GM12878 (cell line): ENCODE results near the gene SNAI3. TPM values are rescaled to one million over a fixed set of nuclear protein-coding genes. Genes with fewer than 3 reads are reported as not detected.
A peak's percentile ranks its signal among the peaks of the same experiment; 100 is the strongest.

Experiments used
- ATAC-seq: fragments of 200-7000 bp; cut with Tn5 transposase; 3 replicates; pipeline ENCODE4 v1.9.1; 2020; ENCODE audit warnings: mild to moderate bottlenecking, moderate library complexity
- BruUV-seq: library from RNA; stranded (reverse); fragments of 400-500 nt; replicated peaks from 2 replicates; lab custom pipeline; 2021; lab: Mats Ljungman, UMichigan
- CTCF ChIA-PET: fragments of 300-600 bp; sonication (Branson Sonifier 250); formaldehyde crosslinking; extraction: SDS; loops from one replicate; lab custom pipeline; 2021; ENCODE audit warnings: inconsistent platforms; lab: Yijun Ruan, JAX
- POLR2A ChIA-PET: fragments of 350-600 bp; formaldehyde crosslinking; extraction: SDS; loops from one replicate; lab custom pipeline; 2021; ENCODE audit warnings: inconsistent platforms; lab: Charles Lee
- RAD21 ChIA-PET: fragments of 300-600 bp; sonication (Branson Sonifier 250); formaldehyde crosslinking; loops from one replicate; lab custom pipeline; 2023; ENCODE audit warnings: antibody characterized with exemption; ENCODE audit not compliant: unreplicated experiment; lab: Charles Lee
- SMC1A ChIA-PET: fragments of 300-600 bp; sonication (Branson Sonifier 250); formaldehyde crosslinking; loops from one replicate; lab custom pipeline; 2023; ENCODE audit not compliant: unreplicated experiment, uncharacterized antibody; lab: Charles Lee
- DNase-seq: peaks from one replicate; pipeline ENCODE4 v3.0.0-alpha.2; 2011; ENCODE audit warnings: low read depth, low spot score
- FAIRE-seq: peaks from 3 replicates; lab custom pipeline; 2011; peaks lifted over from hg19 to GRCh38; lab: Jason Lieb, UNC
- H2AFZ ChIP-seq: 2 replicates; pipeline ENCODE4 v1.6.0; 2011; ENCODE audit warnings: low read depth, low read length, control low read depth; ENCODE audit not compliant: control insufficient read depth
- H3K27ac ChIP-seq: 2 replicates; pipeline ENCODE4 v1.5.1; 2011; ENCODE audit warnings: control low read depth; ENCODE audit not compliant: control insufficient read depth, insufficient read depth
- H3K27me3 ChIP-seq, 2 experiments: replicated peaks in 1 of 2; 2 replicates each; pipeline versions ENCODE4 v1.6.0 to v1.6.1; 2011; ENCODE audit warnings: low read length in 1 of 2; ENCODE audit not compliant: control insufficient read depth in 2 of 2, insufficient read depth in 2 of 2
- H3K36me3 ChIP-seq, 2 experiments: 2 replicates each; pipeline ENCODE4 v1.5.1; 2011; ENCODE audit warnings: low read length in 1 of 2; ENCODE audit not compliant: control insufficient read depth in 2 of 2, insufficient read depth in 2 of 2
- H3K4me1 ChIP-seq: 2 replicates; pipeline ENCODE4 v1.6.1; 2011; ENCODE audit warnings: mild to moderate bottlenecking, low read length, moderate library complexity, mixed read lengths; ENCODE audit not compliant: control insufficient read depth, insufficient read depth
- H3K4me2 ChIP-seq: 2 replicates; pipeline ENCODE4 v1.6.0; 2011; ENCODE audit warnings: control low read depth; ENCODE audit not compliant: control insufficient read depth, insufficient read depth
- H3K4me3 ChIP-seq: fragments of 200-600 bp; sonication (generic); 2 replicates; pipeline ENCODE4 v1.5.1; 2016
- H3K79me2 ChIP-seq: 2 replicates; pipeline ENCODE4 v1.6.0; 2011; ENCODE audit warnings: low read length; ENCODE audit not compliant: control insufficient read depth, insufficient read depth
- H3K9ac ChIP-seq: 2 replicates; pipeline ENCODE4 v1.8.0; 2011; ENCODE audit warnings: low read length, control low read depth, mixed read lengths; ENCODE audit not compliant: control insufficient read depth, insufficient read depth
- H3K9me3 ChIP-seq: replicated peaks from 3 replicates; pipeline ENCODE4 v1.5.1; 2011; ENCODE audit warnings: mild to moderate bottlenecking, low read length; ENCODE audit not compliant: control insufficient read depth, insufficient read depth
- H4K20me1 ChIP-seq: 2 replicates; pipeline ENCODE4 v1.6.0; 2011; ENCODE audit not compliant: control insufficient read depth, insufficient read depth
- CBX3 ChIP-seq: fragments of 200-600 bp; sonication (generic); IDR thresholded peaks from 2 replicates; pipeline ENCODE4 v1.6.1; 2016; ENCODE audit warnings: low read depth, borderline replicate concordance
- CHD1 ChIP-seq: IDR thresholded peaks from 2 replicates; pipeline ENCODE4 v1.6.1; 2012; ENCODE audit warnings: low read depth, low read length, improper control_type of control experiment
- FOXK2 ChIP-seq: fragments of 450-650 bp; IDR thresholded peaks from 2 replicates; pipeline ENCODE4 v1.6.1; 2017; ENCODE audit warnings: mild to moderate bottlenecking, moderate library complexity
- HCFC1 ChIP-seq: fragments of 150-350 bp; IDR thresholded peaks from 2 replicates; pipeline ENCODE4 v1.6.1; 2014; ENCODE audit warnings: low read length
- HDAC2 ChIP-seq: fragments of 200-600 bp; sonication (generic); IDR thresholded peaks from 2 replicates; pipeline ENCODE4 v1.6.1; 2017
- IKZF1 ChIP-seq: fragments of 450-650 bp; conservative IDR thresholded peaks from 2 replicates; pipeline ENCODE4 v1.6.1; 2017; ENCODE audit warnings: antibody characterized with exemption, mild to moderate bottlenecking
- PAX5 ChIP-seq: IDR thresholded peaks from 2 replicates; pipeline ENCODE4 v1.6.1; 2011; ENCODE audit warnings: low read depth, low read length, borderline replicate concordance
- SRF ChIP-seq, 2 experiments: IDR thresholded peaks; 2 replicates each; pipeline ENCODE4 v1.6.1; 2011; ENCODE audit warnings: low read depth in 2 of 2, low read length in 2 of 2, mild to moderate bottlenecking in 1 of 2, moderate library complexity in 1 of 2
- STAT1 ChIP-seq: fragments of 450-650 bp; conservative IDR thresholded peaks from 2 replicates; pipeline ENCODE4 v1.6.1; 2014; ENCODE audit warnings: antibody characterized with exemption, mild to moderate bottlenecking
- SUPT20H ChIP-seq: IDR thresholded peaks from 2 replicates; pipeline ENCODE4 v1.6.1; 2011; ENCODE audit warnings: low read depth, mild to moderate bottlenecking, low read length, moderate library complexity, borderline replicate concordance; ENCODE audit not compliant: control insufficient read depth
- WGBS: methylation state at CpG from one replicate; pipeline ENCODE4 v1.1.6; 2016; ENCODE audit warnings: low lambda C conversion rate; ENCODE audit not compliant: insufficient replicate concordance, insufficient coverage; ENCODE audit errors: missing lambda C conversion rate; 5-methylcytosine and 5-hydroxymethylcytosine counted together
- in situ Hi-C: fragments of 300-500 bp; cut with MboI; formaldehyde crosslinking; loops from 9 replicates; pipeline ENCODE4 v1.14.3; 2018; ENCODE audit warnings: mixed read lengths
- intact Hi-C: fragments of 100-400 bp; cut with micrococcal nuclease; formaldehyde crosslinking; loops from one replicate; pipeline ENCODE4 v1.14.2; 2022; ENCODE audit not compliant: unreplicated experiment
- polyA plus RNA-seq, 11 experiments: library from polyadenylated mRNA; depleted of rRNA in 4 of 11; unstranded in 6 of 11; stranded (reverse) in 5 of 11; fragments of >200 nt; fragmentation: Nextera tagmentation in 4 of 11; fragmentation: Illumina TruSeq in 1 of 11; extraction: Ambion mirVana in 4 of 11; extraction: Trizol in 1 of 11; gene quantifications; 1 replicate in 1 of 11; 2 replicates in 10 of 11; pipeline versions ENCODE4 v1.2.1 to v1.2.3, GENCODE V29; 2011 to 2016; ENCODE audit warnings: inconsistent platforms in 2 of 11, missing spikeins in 2 of 11, low read depth in 1 of 11
- total RNA-seq, 4 experiments: library from RNA; depleted of rRNA in 3 of 4; stranded (reverse); fragments of >200 nt in 3 of 4; fragmentation: Illumina TruSeq in 1 of 4; extraction: Trizol in 1 of 4; gene quantifications; 2 replicates each; pipeline versions ENCODE4 v1.2.1 to v1.2.3, GENCODE V29; 2013 to 2021
- TF ChIP-seq, protein P1 (sequence below): fragments of 450-650 bp; IDR thresholded peaks from 2 replicates; pipeline ENCODE4 v1.6.1; 2017; ENCODE audit warnings: mild to moderate bottlenecking, moderate library complexity
- TF ChIP-seq, protein P2 (sequence below): fragments of 150-350 bp; IDR thresholded peaks from 2 replicates; pipeline ENCODE4 v1.6.1; 2014; ENCODE audit warnings: mild to moderate bottlenecking, low read depth, low read length
- TF ChIP-seq, protein P3 (sequence below): IDR thresholded peaks from 2 replicates; pipeline ENCODE4 v1.6.1; 2012; ENCODE audit warnings: low read depth, low read length, improper control_type of control experiment

SNAI3 gene
- total and polyA plus RNA-seq, 10 of the 15 experiments (the other 5 are each of a cell fraction or from before 2014, with no cell fraction given), result 0.21 to 7.4 (median 3.0) TPM

DNA sequence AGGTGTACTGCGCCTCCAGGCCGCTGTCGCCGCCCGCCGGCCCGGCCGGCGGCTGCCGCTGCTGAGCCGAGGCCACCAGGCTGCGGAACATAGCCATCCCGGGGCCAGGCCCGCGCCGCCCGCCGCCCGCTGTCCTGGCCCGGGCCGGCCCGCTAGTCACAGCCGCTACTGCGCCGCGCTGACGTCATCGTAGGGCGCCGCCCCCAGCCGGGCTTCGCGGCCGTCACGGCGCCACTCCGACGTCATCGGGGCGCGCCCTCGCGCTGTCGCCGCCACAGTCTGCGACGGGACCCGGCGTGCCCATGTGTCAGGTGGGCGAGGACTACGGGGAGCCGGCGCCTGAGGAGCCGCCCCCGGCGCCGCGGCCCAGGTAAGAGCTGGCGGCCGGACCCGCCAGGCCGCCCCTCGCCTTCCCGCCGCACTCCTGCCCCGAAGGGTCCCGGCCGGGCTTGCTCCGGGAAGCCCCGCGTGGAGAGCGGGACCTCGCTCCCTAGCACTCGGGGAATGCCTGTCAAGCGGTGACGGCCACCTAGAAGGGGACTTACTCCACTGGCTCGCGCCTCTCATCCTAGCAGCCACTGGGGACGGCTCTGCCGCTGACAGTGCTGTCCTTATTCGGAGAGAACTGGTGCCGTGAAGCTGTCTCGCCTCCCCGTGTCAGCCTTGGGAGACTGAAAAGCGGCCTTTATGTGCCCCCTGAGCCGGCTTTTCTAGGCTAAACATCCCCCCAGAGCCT, 20.1 kb upstream of the SNAI3 start, which contains the start of the genes CTU2 and RNF166 (continued):
- TF ChIP-seq, protein P1, sequence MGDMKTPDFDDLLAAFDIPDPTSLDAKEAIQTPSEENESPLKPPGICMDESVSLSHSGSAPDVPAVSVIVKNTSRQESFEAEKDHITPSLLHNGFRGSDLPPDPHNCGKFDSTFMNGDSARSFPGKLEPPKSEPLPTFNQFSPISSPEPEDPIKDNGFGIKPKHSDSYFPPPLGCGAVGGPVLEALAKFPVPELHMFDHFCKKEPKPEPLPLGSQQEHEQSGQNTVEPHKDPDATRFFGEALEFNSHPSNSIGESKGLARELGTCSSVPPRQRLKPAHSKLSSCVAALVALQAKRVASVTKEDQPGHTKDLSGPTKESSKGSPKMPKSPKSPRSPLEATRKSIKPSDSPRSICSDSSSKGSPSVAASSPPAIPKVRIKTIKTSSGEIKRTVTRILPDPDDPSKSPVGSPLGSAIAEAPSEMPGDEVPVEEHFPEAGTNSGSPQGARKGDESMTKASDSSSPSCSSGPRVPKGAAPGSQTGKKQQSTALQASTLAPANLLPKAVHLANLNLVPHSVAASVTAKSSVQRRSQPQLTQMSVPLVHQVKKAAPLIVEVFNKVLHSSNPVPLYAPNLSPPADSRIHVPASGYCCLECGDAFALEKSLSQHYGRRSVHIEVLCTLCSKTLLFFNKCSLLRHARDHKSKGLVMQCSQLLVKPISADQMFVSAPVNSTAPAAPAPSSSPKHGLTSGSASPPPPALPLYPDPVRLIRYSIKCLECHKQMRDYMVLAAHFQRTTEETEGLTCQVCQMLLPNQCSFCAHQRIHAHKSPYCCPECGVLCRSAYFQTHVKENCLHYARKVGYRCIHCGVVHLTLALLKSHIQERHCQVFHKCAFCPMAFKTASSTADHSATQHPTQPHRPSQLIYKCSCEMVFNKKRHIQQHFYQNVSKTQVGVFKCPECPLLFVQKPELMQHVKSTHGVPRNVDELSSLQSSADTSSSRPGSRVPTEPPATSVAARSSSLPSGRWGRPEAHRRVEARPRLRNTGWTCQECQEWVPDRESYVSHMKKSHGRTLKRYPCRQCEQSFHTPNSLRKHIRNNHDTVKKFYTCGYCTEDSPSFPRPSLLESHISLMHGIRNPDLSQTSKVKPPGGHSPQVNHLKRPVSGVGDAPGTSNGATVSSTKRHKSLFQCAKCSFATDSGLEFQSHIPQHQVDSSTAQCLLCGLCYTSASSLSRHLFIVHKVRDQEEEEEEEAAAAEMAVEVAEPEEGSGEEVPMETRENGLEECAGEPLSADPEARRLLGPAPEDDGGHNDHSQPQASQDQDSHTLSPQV, result peak; percentile 90; the same call in 1 of the 2 replicates
- TF ChIP-seq STAT1, result no peak; the same call in 1 of the 2 replicates
- TF ChIP-seq, protein P2, sequence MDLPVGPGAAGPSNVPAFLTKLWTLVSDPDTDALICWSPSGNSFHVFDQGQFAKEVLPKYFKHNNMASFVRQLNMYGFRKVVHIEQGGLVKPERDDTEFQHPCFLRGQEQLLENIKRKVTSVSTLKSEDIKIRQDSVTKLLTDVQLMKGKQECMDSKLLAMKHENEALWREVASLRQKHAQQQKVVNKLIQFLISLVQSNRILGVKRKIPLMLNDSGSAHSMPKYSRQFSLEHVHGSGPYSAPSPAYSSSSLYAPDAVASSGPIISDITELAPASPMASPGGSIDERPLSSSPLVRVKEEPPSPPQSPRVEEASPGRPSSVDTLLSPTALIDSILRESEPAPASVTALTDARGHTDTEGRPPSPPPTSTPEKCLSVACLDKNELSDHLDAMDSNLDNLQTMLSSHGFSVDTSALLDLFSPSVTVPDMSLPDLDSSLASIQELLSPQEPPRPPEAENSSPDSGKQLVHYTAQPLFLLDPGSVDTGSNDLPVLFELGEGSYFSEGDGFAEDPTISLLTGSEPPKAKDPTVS, result no peak

DNA sequence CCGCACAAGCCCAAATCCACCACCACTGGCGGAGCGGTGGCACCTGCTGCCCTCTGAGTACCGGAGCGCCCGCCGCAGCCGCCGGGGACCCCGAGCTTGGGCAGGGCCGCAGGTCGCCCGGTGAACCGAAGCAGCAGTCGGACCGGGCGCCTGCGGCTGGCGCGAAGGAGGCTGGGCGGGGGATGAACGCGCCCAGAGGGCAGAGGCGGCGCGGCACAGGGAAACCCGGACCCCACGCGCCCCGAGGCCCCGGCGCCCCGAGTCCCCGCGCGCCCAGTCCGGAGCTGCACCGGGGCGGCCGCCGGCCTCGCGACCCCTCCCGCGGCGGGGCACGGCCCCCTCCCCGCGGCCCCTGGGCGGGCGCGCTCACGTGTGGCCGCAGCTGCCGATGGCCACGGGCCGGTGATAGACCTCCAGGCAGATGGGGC, 19.5 kb upstream of the SNAI3 start:
- H3K9me3 ChIP-seq, result no peaks in the 10 kb centered on the region
- in situ Hi-C loops (no loop called here), intact Hi-C loops (loop anchor here (2.0 kb wide), 1 partner anchor 55 kb away; the partner anchor contains the start of gene CYBA)
- ChIA-PET CTCF (interaction anchor here (1.0 to 1.9 kb wide), 7 partner anchors 18 to 75 kb away, joined by 4 to 13 read pairs (median 5); no protein-coding TSS in a partner anchor), RAD21 (interaction anchor here (0.7 to 1.6 kb wide), 4 partner anchors 25 to 152 kb away, joined by 3 to 9 read pairs (median 5); no protein-coding TSS in a partner anchor), SMC1A (interaction anchor here (0.6 to 1.1 kb wide), 2 partner anchors 56 to 109 kb away, joined by 3 read pairs; no protein-coding TSS in a partner anchor), POLR2A (interaction anchor here (0.5 to 1.2 kb wide), 6 partner anchors 41 to 1267 kb away, joined by 3 to 7 read pairs (median 3); partner anchors contain the start of gene CDH15)
- H2AFZ ChIP-seq, result peak overlapping the region; percentile 80
- DNase-seq (no peak), ATAC-seq (no peak; the same call in 2 of the 3 replicates), FAIRE-seq (no peak)
- WGBS, result under 1% methylated on average over 38 of the region's 57 CpGs
- H3K9ac ChIP-seq, result peak overlapping the region; percentile 79
- H3K27me3 ChIP-seq, result no peaks in the 10 kb centered on the region
- peak overlapping the region; percentile 90 for H3K4me3 ChIP-seq
- H3K79me2 ChIP-seq, result peaks cover 53% of the 10 kb centered on the region
- no peaks in the 10 kb centered on the region for H4K20me1 ChIP-seq
- no TSS peak for BruUV-seq
- peak overlapping the region; percentile 88 for H3K4me2 ChIP-seq
- H3K4me1 ChIP-seq, result peaks cover 44% of the 10 kb centered on the region
- H3K27ac ChIP-seq, result peak overlapping the region; percentile 30
- H3K36me3 ChIP-seq, result no peaks in the 10 kb centered on the region; a peak in 1 of 4 replicates
- TF ChIP-seq SUPT20H (no peak), HDAC2 (no peak), SRF (IDR thresholded peaks at IDR 0.05; ENCODE audit: low read depth in 2 of 2, low read length in 2 of 2) (no peak), CBX3 (no peak), IKZF1 (no peak), HCFC1 (no peak), FOXK2 (no peak), PAX5 (no peak), CHD1 (no peak)
- TF ChIP-seq, protein P3, sequence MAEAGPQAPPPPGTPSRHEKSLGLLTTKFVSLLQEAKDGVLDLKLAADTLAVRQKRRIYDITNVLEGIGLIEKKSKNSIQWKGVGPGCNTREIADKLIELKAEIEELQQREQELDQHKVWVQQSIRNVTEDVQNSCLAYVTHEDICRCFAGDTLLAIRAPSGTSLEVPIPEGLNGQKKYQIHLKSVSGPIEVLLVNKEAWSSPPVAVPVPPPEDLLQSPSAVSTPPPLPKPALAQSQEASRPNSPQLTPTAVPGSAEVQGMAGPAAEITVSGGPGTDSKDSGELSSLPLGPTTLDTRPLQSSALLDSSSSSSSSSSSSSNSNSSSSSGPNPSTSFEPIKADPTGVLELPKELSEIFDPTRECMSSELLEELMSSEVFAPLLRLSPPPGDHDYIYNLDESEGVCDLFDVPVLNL, result no peak
